H54 (cell line): ENCODE data around the gene OGFOD3.
"Not testable (repeated sequence)": the region's sequence is repeated elsewhere in the genome, so short reads cannot be mapped to it uniquely, and the experiment has no call there.

ENCODE experiments used
- DNase-seq: peaks from one replicate; pipeline ENCODE4 v3.0.0; 2011; ENCODE audit warnings: low spot score, mixed read lengths; ENCODE audit not compliant: insufficient read length
- FAIRE-seq: peaks from 3 replicates; lab custom pipeline; 2011; peaks lifted over from hg19 to GRCh38; lab: Jason Lieb, UNC
- POLR2A ChIP-seq: IDR thresholded peaks from 2 replicates; pipeline ENCODE4 v1.6.1; 2011; ENCODE audit warnings: low read depth, mild to moderate bottlenecking, low read length

OGFOD3 gene

GRCh38 chr17:82350182-82351030 is 68.0 kb downstream of the OGFOD3 start:
- DNase-seq = no peak
- no peak for FAIRE-seq
- TF ChIP-seq POLR2A = no peak

GRCh38 chr17:82349287-82349701 is 69.1 kb downstream of the OGFOD3 start:
- DNase-seq (no peak), FAIRE-seq (no peak)
- no peak for TF ChIP-seq POLR2A

GRCh38 chr17:82348866-82349265 is 69.5 kb downstream of the OGFOD3 start:
- FAIRE-seq (no peak), DNase-seq (no peak)
- no peak for TF ChIP-seq POLR2A

- no peak for TF ChIP-seq POLR2A
- DNase-seq (no peak), FAIRE-seq (no peak)
These were observed 70.0 kb downstream of the OGFOD3 start for GRCh38 chr17:82348434-82348833.

- FAIRE-seq = not testable (repeated sequence)
These were observed 70.4 kb downstream of the OGFOD3 start for GRCh38 chr17:82347994-82348393.

GRCh38 chr17:82346342-82347300 is 71.8 kb downstream of the OGFOD3 start:
- DNase-seq (no peak), FAIRE-seq (no peak)
- no peak for TF ChIP-seq POLR2A

More at GRCh38 chr17:82347994-82348393, 70.4 kb downstream of the OGFOD3 start:
- not testable (repeated sequence) for DNase-seq

GRCh38 chr17:82345151-82345976 is 73.0 kb downstream of the OGFOD3 start:
- no peak for FAIRE-seq
- TF ChIP-seq POLR2A = no peak
- no peak for DNase-seq

- FAIRE-seq = no peak
- no peak for DNase-seq
- no peak for TF ChIP-seq POLR2A
These were observed 74.0 kb downstream of the OGFOD3 start for GRCh38 chr17:82344175-82344907.

GRCh38 chr17:82343560-82343959 is 74.8 kb downstream of the OGFOD3 start:
- no peak for TF ChIP-seq POLR2A
- FAIRE-seq = no peak
- DNase-seq = no peak

GRCh38 chr17:82342361-82343079 is 75.9 kb downstream of the OGFOD3 start:
- TF ChIP-seq POLR2A = no peak
- DNase-seq = no peak
- FAIRE-seq = no peak

GRCh38 chr17:82339634-82340580 is 78.5 kb downstream of the OGFOD3 start:
- FAIRE-seq (no peak), DNase-seq (no peak)
- no peak for TF ChIP-seq POLR2A
